ENCODE results near the gene COL4A3. TPM values are rescaled to one million over a fixed set of nuclear protein-coding genes. Genes with fewer than 3 reads are reported as not detected.

Gene COL4A3
- total and polyA plus RNA-seq, 9 of the 15 experiments (the other 6 are each of a cell fraction or from before 2014, with no cell fraction given), result not detected

DNA sequence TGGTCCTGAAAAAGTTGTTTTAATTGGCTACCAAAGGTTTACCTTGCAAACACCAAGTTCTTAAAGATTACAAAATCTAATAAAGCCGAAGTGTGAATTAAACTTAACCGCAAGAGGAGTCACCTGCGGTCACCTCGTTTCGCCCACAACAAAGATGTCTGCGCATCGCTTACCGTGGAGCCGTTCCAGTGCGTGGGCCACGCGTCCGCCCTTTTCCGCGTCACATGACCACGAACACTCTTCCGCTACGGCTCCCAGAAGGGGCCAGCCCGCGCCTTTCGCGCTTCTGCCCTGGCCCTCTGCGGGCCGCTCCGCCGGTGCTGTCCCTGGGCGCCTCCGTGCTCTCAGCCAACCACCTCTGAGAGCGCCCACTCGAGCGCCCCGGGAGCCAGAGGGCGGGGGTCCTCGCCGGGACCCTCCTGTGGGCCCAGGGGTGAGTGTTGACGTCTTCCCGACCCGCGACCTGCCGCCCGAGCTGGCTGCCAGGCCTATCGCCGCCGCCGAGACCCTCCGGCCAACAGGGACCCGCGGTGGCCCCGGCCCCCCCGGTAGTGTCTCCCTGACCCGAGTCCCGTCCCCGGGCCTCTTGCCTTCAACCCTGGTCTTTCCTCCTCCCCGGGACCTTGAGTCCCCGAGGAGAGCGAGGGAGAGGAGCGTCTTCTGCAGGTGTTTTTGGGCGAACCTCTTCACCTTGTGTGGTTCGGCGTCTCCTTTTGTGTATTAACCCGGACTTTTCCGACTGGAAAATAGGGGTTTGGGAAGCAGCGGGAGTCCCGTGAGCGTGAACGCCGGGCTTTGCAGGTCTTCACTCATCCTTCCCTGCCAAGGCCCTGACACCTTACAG is 160.8 kb downstream of the COL4A3 start, which contains the start of gene MFF (continued):
- TF ChIP-seq, protein P1, sequence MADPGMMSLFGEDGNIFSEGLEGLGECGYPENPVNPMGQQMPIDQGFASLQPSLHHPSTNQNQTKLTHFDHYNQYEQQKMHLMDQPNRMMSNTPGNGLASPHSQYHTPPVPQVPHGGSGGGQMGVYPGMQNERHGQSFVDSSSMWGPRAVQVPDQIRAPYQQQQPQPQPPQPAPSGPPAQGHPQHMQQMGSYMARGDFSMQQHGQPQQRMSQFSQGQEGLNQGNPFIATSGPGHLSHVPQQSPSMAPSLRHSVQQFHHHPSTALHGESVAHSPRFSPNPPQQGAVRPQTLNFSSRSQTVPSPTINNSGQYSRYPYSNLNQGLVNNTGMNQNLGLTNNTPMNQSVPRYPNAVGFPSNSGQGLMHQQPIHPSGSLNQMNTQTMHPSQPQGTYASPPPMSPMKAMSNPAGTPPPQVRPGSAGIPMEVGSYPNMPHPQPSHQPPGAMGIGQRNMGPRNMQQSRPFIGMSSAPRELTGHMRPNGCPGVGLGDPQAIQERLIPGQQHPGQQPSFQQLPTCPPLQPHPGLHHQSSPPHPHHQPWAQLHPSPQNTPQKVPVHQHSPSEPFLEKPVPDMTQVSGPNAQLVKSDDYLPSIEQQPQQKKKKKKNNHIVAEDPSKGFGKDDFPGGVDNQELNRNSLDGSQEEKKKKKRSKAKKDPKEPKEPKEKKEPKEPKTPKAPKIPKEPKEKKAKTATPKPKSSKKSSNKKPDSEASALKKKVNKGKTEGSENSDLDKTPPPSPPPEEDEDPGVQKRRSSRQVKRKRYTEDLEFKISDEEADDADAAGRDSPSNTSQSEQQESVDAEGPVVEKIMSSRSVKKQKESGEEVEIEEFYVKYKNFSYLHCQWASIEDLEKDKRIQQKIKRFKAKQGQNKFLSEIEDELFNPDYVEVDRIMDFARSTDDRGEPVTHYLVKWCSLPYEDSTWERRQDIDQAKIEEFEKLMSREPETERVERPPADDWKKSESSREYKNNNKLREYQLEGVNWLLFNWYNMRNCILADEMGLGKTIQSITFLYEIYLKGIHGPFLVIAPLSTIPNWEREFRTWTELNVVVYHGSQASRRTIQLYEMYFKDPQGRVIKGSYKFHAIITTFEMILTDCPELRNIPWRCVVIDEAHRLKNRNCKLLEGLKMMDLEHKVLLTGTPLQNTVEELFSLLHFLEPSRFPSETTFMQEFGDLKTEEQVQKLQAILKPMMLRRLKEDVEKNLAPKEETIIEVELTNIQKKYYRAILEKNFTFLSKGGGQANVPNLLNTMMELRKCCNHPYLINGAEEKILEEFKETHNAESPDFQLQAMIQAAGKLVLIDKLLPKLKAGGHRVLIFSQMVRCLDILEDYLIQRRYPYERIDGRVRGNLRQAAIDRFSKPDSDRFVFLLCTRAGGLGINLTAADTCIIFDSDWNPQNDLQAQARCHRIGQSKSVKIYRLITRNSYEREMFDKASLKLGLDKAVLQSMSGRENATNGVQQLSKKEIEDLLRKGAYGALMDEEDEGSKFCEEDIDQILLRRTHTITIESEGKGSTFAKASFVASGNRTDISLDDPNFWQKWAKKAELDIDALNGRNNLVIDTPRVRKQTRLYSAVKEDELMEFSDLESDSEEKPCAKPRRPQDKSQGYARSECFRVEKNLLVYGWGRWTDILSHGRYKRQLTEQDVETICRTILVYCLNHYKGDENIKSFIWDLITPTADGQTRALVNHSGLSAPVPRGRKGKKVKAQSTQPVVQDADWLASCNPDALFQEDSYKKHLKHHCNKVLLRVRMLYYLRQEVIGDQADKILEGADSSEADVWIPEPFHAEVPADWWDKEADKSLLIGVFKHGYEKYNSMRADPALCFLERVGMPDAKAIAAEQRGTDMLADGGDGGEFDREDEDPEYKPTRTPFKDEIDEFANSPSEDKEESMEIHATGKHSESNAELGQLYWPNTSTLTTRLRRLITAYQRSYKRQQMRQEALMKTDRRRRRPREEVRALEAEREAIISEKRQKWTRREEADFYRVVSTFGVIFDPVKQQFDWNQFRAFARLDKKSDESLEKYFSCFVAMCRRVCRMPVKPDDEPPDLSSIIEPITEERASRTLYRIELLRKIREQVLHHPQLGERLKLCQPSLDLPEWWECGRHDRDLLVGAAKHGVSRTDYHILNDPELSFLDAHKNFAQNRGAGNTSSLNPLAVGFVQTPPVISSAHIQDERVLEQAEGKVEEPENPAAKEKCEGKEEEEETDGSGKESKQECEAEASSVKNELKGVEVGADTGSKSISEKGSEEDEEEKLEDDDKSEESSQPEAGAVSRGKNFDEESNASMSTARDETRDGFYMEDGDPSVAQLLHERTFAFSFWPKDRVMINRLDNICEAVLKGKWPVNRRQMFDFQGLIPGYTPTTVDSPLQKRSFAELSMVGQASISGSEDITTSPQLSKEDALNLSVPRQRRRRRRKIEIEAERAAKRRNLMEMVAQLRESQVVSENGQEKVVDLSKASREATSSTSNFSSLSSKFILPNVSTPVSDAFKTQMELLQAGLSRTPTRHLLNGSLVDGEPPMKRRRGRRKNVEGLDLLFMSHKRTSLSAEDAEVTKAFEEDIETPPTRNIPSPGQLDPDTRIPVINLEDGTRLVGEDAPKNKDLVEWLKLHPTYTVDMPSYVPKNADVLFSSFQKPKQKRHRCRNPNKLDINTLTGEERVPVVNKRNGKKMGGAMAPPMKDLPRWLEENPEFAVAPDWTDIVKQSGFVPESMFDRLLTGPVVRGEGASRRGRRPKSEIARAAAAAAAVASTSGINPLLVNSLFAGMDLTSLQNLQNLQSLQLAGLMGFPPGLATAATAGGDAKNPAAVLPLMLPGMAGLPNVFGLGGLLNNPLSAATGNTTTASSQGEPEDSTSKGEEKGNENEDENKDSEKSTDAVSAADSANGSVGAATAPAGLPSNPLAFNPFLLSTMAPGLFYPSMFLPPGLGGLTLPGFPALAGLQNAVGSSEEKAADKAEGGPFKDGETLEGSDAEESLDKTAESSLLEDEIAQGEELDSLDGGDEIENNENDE (IDR thresholded peaks at IDR 0.05; ENCODE audit: low read depth, low read length), result no peak
- TF ChIP-seq ZNF699 (CRISPR knock-in tag; IDR thresholded peaks at IDR 0.05; ENCODE audit: insufficient replicate concordance) (no peak), FIP1L1 (IDR thresholded peaks at IDR 0.05; ENCODE audit: low read depth, low read length, poor library complexity, severe bottlenecking) (peak; percentile 76), HCFC1 (IDR thresholded peaks at IDR 0.05; ENCODE audit: low read depth, low read length) (peak; percentile 88), TRIM24 (IDR thresholded peaks at IDR 0.05) (peak in 1 of 2 experiments; percentile 32; a peak in 1 of 4 replicates), KAT8 (IDR thresholded peaks at IDR 0.05; ENCODE audit: low read depth) (no peak), ERF (CRISPR knock-in tag; IDR thresholded peaks at IDR 0.05) (no peak), HDAC8 (tag; IDR thresholded peaks at IDR 0.05) (no peak), MCM7 (IDR thresholded peaks at IDR 0.05) (no peak)
- TF ChIP-seq, protein P2, sequence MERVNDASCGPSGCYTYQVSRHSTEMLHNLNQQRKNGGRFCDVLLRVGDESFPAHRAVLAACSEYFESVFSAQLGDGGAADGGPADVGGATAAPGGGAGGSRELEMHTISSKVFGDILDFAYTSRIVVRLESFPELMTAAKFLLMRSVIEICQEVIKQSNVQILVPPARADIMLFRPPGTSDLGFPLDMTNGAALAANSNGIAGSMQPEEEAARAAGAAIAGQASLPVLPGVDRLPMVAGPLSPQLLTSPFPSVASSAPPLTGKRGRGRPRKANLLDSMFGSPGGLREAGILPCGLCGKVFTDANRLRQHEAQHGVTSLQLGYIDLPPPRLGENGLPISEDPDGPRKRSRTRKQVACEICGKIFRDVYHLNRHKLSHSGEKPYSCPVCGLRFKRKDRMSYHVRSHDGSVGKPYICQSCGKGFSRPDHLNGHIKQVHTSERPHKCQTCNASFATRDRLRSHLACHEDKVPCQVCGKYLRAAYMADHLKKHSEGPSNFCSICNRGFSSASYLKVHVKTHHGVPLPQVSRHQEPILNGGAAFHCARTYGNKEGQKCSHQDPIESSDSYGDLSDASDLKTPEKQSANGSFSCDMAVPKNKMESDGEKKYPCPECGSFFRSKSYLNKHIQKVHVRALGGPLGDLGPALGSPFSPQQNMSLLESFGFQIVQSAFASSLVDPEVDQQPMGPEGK (CRISPR knock-in tag; IDR thresholded peaks at IDR 0.05; ENCODE audit: borderline replicate concordance), result no peak
- TF ChIP-seq, protein P3, sequence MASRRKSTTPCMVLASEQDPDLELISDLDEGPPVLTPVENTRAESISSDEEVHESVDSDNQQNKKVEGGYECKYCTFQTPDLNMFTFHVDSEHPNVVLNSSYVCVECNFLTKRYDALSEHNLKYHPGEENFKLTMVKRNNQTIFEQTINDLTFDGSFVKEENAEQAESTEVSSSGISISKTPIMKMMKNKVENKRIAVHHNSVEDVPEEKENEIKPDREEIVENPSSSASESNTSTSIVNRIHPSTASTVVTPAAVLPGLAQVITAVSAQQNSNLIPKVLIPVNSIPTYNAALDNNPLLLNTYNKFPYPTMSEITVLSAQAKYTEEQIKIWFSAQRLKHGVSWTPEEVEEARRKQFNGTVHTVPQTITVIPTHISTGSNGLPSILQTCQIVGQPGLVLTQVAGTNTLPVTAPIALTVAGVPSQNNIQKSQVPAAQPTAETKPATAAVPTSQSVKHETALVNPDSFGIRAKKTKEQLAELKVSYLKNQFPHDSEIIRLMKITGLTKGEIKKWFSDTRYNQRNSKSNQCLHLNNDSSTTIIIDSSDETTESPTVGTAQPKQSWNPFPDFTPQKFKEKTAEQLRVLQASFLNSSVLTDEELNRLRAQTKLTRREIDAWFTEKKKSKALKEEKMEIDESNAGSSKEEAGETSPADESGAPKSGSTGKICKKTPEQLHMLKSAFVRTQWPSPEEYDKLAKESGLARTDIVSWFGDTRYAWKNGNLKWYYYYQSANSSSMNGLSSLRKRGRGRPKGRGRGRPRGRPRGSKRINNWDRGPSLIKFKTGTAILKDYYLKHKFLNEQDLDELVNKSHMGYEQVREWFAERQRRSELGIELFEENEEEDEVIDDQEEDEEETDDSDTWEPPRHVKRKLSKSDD (conservative IDR thresholded peaks at IDR 0.05; ENCODE audit: low read length), result no peak

All from K562 (cell line).